NB4 (cell line): ENCODE data around the gene HSPA4.

Source experiments
- TF ChIP-seq, protein P1 (sequence below): IDR thresholded peaks from 2 replicates; pipeline ENCODE4 v1.6.1; 2011; ENCODE audit warnings: low read depth, low read length
- TF ChIP-seq, protein P2 (sequence below): IDR thresholded peaks from one replicate; pipeline ENCODE4 v1.5.1; 2012; ENCODE audit warnings: low read depth, low read length

DNA sequence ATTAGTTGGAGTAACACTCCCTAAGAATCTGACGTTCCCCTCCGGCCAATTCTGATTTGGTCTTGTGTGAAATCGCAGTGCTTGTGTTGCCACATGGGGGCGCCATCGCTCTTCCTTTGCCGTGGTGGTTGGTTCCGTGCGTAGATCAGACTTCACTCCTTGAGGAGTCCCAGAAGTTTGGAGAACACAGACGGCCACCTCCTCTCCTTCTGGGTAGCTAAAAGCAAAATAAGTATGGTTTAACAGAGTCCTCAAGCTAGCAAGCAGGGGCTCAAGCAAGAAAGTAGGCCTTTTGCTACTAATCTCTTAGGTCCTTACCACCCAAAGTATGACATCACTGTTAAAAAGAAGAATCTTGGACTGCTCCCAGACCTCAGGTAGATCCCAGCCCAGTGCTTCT, 59.5 kb downstream of the HSPA4 start:
- TF ChIP-seq, protein P1, sequence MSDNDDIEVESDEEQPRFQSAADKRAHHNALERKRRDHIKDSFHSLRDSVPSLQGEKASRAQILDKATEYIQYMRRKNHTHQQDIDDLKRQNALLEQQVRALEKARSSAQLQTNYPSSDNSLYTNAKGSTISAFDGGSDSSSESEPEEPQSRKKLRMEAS: no peak
- TF ChIP-seq, protein P2, sequence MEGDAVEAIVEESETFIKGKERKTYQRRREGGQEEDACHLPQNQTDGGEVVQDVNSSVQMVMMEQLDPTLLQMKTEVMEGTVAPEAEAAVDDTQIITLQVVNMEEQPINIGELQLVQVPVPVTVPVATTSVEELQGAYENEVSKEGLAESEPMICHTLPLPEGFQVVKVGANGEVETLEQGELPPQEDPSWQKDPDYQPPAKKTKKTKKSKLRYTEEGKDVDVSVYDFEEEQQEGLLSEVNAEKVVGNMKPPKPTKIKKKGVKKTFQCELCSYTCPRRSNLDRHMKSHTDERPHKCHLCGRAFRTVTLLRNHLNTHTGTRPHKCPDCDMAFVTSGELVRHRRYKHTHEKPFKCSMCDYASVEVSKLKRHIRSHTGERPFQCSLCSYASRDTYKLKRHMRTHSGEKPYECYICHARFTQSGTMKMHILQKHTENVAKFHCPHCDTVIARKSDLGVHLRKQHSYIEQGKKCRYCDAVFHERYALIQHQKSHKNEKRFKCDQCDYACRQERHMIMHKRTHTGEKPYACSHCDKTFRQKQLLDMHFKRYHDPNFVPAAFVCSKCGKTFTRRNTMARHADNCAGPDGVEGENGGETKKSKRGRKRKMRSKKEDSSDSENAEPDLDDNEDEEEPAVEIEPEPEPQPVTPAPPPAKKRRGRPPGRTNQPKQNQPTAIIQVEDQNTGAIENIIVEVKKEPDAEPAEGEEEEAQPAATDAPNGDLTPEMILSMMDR: peak; percentile 90
